Measurements from ENCODE around the gene CUL9.

Gene CUL9

DNA sequence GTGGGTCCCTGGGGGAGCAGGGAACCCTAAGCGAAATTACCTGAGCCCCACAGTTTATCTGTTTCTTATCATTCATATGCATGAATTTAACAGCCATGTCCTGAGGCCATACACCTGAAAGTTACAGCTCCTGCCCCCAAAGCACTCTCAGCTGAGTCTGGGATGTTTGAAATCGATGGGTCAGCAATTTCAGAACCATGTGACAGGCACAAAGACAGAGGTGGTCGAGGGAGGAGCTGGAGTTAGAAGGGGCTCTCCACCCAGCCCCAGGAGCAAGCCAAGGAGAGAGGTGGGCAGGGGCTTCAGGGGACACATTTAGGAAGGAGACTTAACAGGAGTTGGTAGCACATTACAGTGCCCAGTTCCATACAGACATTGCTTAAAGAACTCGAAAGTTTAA lies 76.2 kb downstream of the CUL9 start:
- DNase-seq: no peak

DNA sequence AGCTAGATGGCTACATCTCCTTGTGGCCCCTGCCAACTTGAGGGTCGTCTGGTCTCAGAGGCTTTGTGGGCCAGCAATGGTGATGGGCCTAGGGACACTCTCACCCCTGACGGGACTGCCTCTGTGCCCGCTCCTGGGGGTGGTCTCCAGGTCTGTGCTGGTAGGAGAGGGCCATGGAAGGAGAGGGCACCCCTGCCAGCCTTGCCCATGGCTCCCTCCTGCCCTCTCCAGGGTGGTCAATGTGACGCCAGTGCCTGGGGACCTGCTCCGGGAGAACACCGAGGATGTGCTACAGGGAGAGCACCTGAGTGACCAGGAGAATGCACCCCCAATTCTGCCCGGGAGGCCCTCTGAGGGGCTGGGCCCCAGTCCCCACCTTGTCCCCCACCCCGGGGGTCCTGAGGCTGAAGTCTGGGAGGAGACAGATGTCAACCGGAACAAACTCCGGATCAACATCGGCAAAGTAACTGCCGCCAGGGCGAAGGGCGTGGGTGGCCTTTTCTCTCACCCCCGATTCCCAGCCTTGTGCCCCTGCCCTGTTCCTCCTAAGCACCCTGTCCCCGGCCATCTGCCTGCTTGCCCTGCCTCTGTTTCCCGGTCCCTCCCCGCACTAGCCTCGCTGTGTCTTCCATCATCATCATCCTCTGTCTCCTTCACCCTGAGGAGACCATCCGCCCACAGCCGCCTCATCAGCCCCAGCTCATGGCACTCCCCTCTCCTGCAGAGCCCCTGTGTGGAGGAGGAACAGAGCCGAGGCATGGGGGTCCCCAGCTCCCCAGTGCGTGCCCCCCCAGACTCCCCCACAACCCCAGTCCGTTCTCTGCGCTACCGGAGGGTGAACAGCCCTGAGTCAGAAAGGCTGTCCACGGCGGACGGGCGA lies 77.1 kb downstream of the CUL9 start:
- DNase-seq: no peak

DNA sequence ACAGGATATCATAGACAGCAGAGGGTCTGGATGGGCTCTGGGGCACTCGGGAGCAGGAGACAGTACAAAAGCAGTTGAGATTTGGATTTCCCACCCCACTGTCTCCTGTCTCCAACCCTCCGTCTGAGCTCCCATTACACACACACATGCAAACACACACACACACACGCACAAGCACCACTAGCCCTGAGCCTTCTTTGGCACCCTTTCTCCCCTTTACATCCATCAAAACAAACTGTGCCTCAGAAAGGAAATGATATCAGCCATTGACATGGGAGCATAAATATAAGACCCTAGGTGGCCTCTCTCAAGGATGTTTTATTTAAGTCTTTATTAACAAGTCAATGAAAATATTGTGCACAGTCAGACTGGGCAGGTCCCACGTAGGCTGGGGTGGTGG lies 78.8 kb downstream of the CUL9 start:
- DNase-seq: no peak

DNA sequence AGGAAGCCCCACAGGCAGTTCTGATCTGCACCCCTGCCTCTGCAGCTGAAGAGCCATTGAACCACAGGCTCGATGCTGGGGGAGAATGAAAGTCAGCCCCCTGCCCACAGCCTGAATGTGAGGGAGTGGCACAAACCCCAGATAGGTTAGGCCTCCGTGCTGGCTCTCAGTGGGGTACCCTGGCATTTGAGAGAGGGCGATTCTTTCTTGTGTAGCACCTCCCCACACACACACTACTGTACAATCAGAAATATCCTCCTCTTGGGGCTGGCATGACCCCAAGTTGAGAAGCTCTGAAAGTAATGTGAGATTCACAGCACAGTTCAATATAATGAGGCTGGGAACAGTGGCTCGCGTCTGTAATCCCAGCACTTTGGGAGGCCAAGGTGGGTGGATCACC lies 79.2 kb downstream of the CUL9 start:
- no peak for DNase-seq

DNA sequence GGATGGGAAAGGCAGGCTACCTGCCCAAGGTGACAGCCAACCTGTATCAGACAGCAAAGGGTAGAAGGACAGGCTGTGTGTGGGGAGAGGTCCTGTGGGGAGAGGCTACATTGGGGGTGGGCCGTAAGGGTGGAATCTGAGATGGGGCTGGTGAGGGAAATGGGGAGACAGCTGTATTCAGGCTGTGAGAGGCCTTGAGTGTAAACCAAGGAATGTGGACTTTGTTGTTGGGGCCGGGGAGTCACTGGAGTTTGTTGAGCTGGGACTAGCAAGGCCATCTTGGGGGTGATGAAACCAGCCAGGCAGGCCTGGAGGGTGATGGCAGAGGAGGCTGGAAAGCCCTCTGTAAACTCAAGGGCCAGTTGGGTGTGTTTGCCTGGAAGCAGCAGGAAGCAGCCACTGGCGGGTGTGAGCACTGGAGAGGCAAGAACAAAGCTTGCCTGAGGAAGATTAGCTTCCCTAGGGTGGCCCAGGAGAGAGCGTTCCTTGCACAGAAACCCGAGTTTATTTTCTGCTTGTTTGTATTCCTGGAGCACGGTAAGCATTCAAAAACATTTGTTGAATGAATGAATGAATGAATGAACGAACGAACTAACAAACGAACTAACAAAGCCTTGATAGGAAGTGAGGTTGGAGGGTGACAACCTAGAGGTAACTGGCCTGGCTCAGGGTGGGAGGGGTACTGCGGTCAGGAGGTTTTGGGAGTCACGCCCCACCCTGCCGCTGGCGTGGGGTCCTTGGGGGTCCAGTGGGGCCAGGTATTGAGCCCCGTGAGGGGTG lies 80.2 kb downstream of the CUL9 start:
- no peak for DNase-seq

DNA sequence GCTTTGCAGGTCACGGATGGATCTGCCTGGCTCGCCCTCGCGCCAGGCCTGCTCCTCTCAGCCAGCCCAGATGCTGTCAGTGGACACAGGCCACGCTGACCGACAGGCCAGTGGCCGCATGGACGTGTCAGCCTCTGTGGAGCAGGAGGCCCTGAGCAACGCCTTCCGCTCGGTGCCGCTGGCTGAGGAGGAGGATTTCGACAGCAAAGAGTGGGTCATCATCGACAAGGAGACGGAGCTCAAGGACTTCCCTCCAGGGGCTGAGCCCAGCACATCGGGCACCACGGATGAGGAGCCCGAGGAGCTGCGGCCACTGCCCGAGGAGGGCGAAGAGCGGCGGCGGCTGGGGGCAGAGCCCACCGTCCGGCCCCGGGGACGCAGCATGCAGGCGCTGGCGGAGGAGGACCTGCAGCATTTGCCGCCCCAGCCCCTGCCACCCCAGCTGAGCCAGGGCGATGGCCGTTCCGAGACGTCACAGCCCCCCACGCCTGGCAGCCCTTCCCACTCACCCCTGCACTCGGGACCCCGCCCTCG lies 80.9 kb downstream of the CUL9 start:
- DNase-seq: no peak

DNA sequence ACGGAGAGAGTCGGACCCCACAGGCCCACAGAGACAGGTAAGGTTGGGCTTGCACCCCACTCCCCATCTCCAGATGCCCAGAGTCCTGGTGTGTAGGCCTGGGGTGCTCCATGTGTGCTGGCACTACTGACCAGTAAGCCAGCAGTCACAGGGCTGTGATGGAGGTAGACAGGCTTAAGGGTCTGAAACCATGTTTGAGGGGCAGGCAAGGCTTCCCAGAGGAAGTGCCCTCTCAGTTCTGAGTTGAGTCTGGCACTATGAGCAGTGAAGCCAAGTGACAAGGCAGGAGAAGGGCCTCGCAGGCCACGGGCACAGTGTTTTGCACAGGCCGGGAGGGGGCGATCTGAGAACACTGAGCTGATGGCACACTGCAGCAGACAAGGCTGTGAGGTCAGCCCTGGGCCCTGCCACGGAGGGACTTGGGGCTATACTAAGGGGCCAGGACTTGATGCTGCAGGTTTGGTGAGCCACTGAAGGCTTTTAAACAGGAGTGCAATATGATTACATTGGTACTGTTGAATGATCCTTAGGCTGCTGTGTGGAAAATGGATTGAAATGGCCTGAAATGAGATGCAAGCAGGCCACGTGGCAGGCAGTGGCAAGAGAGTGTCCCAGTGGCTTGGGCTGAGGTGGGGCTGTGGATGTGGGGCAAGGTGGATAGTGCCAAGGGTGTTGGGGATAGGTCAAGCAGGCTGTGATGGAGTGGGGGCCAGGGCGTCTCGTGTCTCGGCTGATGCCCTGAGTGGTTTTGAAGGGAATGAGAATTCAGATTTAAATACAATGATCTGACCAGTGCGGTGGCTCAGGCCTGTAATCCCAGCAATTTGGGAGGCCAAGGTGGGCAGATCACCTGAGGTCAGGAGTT lies 81.5 kb downstream of the CUL9 start:
- peak; percentile 88 for DNase-seq

DNA sequence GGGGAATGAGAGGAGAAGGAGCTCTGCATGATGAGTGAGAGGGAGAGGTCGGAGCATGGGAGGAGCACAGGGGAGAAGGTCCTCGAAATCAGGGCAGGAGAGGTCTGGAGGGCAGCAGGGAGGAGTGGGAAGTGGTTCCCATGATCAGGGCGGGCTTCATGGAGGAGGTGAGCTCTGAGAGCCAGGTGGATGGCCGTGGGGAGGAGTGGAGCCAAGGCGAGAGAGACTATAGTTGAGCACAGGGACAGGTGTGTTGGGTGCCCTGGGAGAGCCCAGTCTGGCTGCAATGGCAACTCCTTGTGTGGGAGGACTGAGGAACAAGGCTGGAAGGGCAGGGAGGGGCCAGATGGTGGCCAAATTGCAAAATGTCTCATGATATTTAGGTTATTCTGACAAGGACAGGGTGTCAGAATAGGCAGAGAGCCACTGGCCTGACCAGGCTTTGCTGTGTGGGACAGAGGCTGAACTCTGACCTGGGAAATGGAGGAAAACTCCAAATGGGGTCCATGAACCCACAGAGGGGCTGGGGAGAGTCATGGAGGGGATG lies 82.7 kb downstream of the CUL9 start:
- DNase-seq: peak; percentile 23

DNA sequence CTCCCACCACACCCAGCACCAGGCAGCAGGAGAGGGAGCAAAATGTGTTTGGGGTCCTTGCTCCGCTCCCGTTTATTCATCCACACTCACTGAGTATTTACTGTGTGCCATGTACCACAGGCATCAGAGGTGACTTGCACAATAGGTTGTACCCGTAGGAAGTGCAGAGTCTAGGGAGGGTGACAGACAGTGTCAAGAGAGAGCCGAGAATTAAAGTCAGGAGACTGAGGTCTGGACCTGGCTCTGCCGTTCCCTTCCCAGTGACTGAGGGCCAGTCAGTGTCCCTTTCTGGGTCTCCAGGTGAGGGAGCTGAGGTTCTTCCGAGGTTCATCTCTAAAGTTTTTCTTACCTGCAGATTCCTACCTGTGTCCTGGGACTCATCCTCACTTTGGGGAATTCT lies 83.6 kb downstream of the CUL9 start:
- DNase-seq: no peak

DNA sequence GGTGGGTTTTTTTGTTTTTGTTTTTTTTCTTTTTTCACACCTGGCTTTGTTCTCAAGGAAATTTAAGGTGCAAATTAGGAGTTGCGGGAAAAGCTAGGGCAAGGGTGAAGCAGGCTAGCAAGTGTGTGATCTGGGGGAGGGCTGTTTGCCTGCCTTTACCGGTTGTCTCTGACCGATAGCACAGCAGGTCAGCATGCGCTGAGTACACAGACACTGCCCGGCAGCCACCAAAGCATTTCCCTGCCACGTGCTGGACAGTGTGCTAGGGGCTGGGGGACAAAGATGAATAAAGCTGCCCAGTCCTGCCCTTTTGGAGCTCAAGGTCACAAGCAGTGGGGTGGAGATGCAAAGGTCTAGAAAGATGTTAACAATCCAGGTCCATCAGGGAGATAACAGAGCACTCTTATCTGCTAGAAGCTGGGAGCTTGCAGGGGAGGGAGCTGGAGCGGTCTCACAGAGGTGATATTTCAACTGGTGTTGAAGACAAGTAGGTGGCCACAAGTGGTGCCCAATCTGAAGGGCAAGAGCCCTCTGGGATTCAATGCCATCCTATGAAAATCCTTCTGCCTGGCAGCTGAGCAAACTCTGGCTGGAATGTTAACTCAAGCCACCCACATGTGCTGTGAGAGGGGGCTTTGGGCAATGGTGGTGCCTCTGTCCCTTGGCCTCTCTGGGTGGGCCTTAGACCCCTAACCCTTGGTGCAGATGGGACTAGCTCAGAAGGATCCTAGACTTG lies 85.8 kb downstream of the CUL9 start:
- no peak for DNase-seq

DNA sequence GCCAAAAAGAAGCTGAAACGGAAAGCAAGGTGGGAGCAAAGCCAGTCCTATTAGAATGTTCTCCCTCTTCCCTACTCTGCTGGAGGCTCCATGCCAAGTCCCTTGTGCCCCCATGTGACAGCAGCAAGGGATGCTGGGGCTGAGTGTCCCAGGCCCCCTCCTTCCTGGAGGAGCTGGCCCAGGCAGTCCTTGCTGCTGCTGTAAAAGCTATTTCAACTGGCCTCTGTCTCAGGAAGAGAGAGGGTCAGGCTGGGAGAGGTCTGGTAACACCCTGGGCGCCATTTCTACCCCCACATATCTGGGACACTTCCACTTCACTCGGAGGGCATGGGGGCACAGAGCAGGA lies 86.3 kb downstream of the CUL9 start:
- no peak for DNase-seq

DNA sequence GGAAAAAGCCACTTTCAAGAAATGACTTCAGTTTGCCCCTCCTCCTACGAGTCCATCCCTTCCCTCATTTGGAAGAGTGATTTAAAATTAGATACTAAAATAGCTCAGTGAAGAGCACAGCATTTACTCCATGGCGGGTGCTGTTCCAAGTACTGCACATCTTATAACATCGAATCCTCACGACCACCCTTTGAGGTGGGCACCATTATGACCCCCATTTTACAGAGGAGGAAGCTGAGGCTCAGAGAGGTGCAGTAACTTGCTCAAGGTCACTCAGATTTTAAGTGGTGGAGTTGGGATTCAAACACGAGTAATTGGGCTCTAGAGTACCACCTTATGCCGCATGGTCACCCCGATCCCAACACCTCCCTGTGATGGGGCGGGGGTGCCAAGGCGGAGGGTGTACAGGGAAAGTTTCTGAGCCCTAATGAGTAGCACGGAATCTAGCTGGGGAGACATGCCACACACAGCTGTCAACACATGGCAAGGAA lies 86.8 kb downstream of the CUL9 start:
- DNase-seq: no peak

DNA sequence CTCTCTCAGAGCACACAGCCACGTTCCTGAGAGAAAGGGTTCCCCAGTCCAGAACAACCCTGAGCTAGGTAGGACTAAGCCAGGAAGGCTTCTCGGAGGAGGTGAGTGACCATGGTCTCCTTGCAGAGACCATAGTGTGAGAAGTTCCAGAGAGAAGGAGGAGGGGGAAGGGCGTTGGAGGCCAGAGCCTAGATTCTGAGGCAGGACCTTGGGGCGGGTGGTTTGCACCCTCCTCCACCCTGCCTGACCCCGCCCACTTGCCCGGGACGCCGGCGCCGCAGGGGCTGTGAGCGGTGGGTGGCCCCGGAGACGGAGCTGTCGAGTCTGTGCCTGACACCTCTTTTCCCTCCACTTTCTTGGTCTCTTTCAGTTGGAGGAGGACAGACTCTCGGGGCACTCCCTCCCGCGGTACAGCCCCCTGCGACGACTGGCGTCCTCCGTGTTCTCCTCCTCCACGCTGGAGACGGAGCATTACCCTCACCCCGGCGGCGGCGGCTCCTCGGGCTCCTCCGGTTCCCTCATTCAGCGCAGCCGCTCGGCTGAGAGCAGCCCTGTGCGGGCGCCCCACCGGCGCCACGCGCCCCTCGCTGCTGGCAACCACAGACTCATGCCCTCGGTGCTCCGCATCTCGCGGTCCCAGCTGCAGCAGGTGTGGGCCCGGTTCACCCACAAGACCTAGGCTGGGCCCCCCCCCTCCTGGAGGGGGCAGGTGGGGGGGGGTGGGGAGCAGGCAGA lies 87.4 kb downstream of the CUL9 start:
- peak; percentile 18 for DNase-seq

DNA sequence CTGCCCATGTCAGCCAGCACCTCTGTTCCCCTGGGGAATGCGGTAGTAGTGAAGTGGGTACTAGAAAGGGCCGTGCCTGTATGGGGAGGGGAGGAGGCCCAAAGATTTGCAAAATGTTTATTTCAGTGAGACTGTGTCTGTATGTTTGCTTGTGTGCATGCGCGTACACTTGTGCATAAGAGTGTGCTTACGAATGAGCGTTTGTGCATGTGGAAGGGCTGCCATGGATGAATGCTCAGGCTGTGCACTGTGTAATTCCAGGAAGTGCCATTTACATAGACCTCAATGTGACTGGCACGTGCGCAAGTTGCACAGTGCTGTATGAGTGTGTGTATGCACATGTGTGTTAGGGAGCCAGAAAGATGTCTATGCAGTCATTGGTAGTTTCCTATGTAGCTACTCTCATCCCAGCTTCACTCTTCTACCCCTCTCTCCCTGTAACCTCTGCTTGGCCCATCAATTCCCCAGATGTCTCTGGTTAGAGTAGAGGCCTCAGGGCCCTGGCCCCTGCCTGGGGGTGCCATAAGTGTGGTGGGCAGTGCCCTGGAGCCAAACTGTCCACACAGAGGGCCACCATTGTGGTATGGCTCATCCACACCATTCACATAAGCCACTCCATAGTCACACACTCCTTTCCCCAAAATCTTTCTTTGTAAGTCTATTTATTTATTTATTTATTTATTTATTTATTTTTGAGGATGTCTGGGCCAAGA lies 89.3 kb downstream of the CUL9 start:
- no peak for DNase-seq

DNA sequence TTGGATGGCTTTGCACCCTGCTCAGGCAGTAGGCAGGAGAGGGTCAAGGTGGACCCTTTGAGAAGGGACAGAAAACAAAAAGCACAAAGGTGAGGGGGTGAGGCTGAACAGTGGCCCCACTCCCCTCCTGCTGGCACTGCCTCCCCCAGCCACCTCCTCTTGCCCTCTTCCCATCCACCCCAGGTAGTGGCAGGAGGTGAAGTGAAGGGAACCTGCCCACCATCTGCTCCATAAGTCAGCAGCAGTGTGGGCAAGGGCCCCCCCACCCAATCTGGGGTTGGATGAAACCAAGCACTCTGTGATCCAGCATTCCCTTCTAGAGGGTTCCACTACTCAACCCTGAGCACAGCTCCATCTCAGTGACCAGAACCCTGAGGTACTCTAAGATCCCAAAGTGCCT lies 89.9 kb downstream of the CUL9 start:
- DNase-seq: no peak

DNA sequence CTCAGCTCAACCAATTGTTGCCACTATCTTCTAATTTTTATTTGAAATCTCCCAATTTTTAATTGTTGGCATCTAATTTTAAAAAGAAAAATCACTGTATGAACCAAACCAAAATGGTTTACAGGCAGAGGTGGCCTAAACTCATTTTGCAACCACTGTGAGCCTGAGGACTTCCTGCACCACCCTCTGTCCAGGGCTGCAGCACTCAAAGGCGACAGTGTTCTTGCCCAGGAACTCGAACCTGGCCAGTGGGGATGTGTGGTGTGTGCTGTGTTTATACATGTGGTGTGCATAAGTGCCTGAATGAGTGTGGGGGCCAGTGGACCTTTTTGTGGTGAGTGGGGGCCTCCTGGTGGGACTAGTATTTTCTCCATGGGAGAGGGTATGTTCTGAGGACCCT lies 91.7 kb downstream of the CUL9 start:
- no peak for DNase-seq
